Hepatocyte (in vitro differentiated cells): Measurements from ENCODE around the gene OGDH. TPM values are rescaled to one million over a fixed set of nuclear protein-coding genes. Genes with fewer than 3 reads are reported as not detected.

Experiments
- DNase-seq: peaks from one replicate; pipeline ENCODE4 v3.0.0-alpha.2; 2016; ENCODE audit warnings: low spot score
- H2AFZ ChIP-seq: fragments of 200-600 bp; sonication (generic); 2 replicates; pipeline ENCODE4 v1.6.0; 2016; ENCODE audit warnings: antibody characterized with exemption, mild to moderate bottlenecking
- H3K27ac ChIP-seq: fragments of 200-600 bp; sonication (generic); 2 replicates; pipeline ENCODE4 v1.5.1; 2016; ENCODE audit warnings: mild to moderate bottlenecking
- H3K27me3 ChIP-seq: fragments of 200-600 bp; sonication (generic); 2 replicates; pipeline ENCODE4 v1.6.1; 2016
- H3K36me3 ChIP-seq: fragments of 200-600 bp; sonication (generic); replicated peaks from 2 replicates; pipeline ENCODE4 v1.5.1; 2016; ENCODE audit warnings: low read depth; ENCODE audit not compliant: insufficient read depth
- H3K4me1 ChIP-seq: fragments of 200-600 bp; sonication (generic); 2 replicates; pipeline ENCODE4 v1.5.1; 2016; ENCODE audit warnings: mild to moderate bottlenecking, moderate library complexity; ENCODE audit not compliant: insufficient read depth
- H3K4me2 ChIP-seq: fragments of 200-600 bp; sonication (generic); 2 replicates; pipeline ENCODE4 v1.6.0; 2016
- H3K4me3 ChIP-seq: fragments of 200-600 bp; sonication (generic); 2 replicates; pipeline ENCODE4 v1.5.1; 2016; ENCODE audit warnings: mild to moderate bottlenecking
- H3K79me2 ChIP-seq: fragments of 200-600 bp; sonication (generic); 2 replicates; pipeline ENCODE4 v1.6.0; 2017; ENCODE audit warnings: mild to moderate bottlenecking
- H3K9me2 ChIP-seq: fragments of 200-600 bp; sonication (generic); replicated peaks from 2 replicates; pipeline ENCODE4 v1.6.0; 2017; ENCODE audit warnings: mild to moderate bottlenecking; ENCODE audit not compliant: insufficient read depth
- H3K9me3 ChIP-seq: fragments of 200-600 bp; sonication (generic); 2 replicates; pipeline ENCODE4 v1.5.1; 2016; ENCODE audit warnings: low read depth, mild to moderate bottlenecking
- H4K20me1 ChIP-seq: fragments of 200-600 bp; sonication (generic); 2 replicates; pipeline ENCODE4 v1.6.0; 2016; ENCODE audit warnings: mild to moderate bottlenecking; ENCODE audit not compliant: insufficient read depth, poor library complexity, severe bottlenecking
- CTCF ChIP-seq: fragments of 200-600 bp; sonication (generic); IDR thresholded peaks from 2 replicates; pipeline ENCODE4 v1.5.1; 2016; ENCODE audit warnings: antibody characterized with exemption, mild to moderate bottlenecking; ENCODE audit not compliant: poor library complexity
- EZH2 ChIP-seq: fragments of 200-600 bp; sonication (generic); IDR thresholded peaks from 2 replicates; pipeline ENCODE4 v1.6.1; 2016; ENCODE audit warnings: antibody characterized with exemption, mild to moderate bottlenecking, borderline replicate concordance
- EZH2phosphoT487 ChIP-seq: fragments of 200-600 bp; sonication (generic); IDR thresholded peaks from one replicate; pipeline ENCODE4 v1.6.1; 2018; ENCODE audit warnings: antibody characterized with exemption, mild to moderate bottlenecking, low read depth, moderate library complexity; ENCODE audit not compliant: unreplicated experiment, severe bottlenecking
- WGBS: methylation state at CpG from one replicate; pipeline ENCODE4 v1.1.6; 2016; ENCODE audit warnings: low lambda C conversion rate; ENCODE audit errors: missing lambda C conversion rate; 5-methylcytosine and 5-hydroxymethylcytosine counted together
- polyA plus RNA-seq: library from polyadenylated mRNA; unstranded; fragments of >200 nt; fragmentation: Nextera tagmentation; extraction: Ambion mirVana; gene quantifications from 2 replicates; pipeline ENCODE4 v1.2.1, GENCODE V29; 2016
- total RNA-seq: library from RNA; depleted of rRNA; stranded (reverse); fragments of >200 nt; gene quantifications from 2 replicates; pipeline ENCODE4 v1.2.3, GENCODE V29; 2014

Gene OGDH
- total and polyA plus RNA-seq, 2 experiments from 2014 or later = 40.8 to 65.3 TPM

- Histone ChIP-seq H3K36me3 (no peaks in the 10 kb centered on the region), H4K20me1 (no peaks in the 10 kb centered on the region), H3K4me2 (no peak overlapping the region), H3K4me3 (no peak overlapping the region), H3K9me3 (no peaks in the 10 kb centered on the region), H3K27me3 (no peaks in the 10 kb centered on the region), H2AFZ (no peak overlapping the region), H3K27ac (no peak overlapping the region), H3K4me1 (peaks cover 6% of the 10 kb centered on the region), H3K9me2 (no peaks in the 10 kb centered on the region), H3K79me2 (peaks cover 6% of the 10 kb centered on the region)
- TF ChIP-seq EZH2phosphoT487 (no peak), EZH2 (no peak), CTCF (no peak)
- WGBS = 75% methylated on average over 1 of the region's 1 CpG
- no peak for DNase-seq
These were observed 3.9 kb upstream of the OGDH start for GRCh38 chr7:44602576-44602910.

- H3K36me3 ChIP-seq = no peaks in the 10 kb centered on the region
- no peaks in the 10 kb centered on the region for H3K27me3 ChIP-seq
- no peak for DNase-seq
- no peak overlapping the region for H2AFZ ChIP-seq
- peaks cover 13% of the 10 kb centered on the region for H3K4me1 ChIP-seq
- no peaks in the 10 kb centered on the region for H4K20me1 ChIP-seq
- H3K4me2 ChIP-seq = no peak overlapping the region
- 72% methylated on average over 6 of the region's 6 CpGs for WGBS
- H3K27ac ChIP-seq = no peak overlapping the region
- H3K9me2 ChIP-seq = no peaks in the 10 kb centered on the region
- TF ChIP-seq CTCF = no peak
- TF ChIP-seq EZH2phosphoT487 = no peak
- no peak for TF ChIP-seq EZH2
- no peaks in the 10 kb centered on the region for H3K9me3 ChIP-seq
- H3K4me3 ChIP-seq = no peak overlapping the region
- H3K79me2 ChIP-seq = peaks cover 12% of the 10 kb centered on the region
These were observed 3.2 kb upstream of the OGDH start for GRCh38 chr7:44603193-44603592.

- Histone ChIP-seq H3K27ac (no peak overlapping the region), H3K9me2 (no peaks in the 10 kb centered on the region), H3K4me2 (no peak overlapping the region), H3K4me1 (peaks cover 13% of the 10 kb centered on the region), H3K36me3 (no peaks in the 10 kb centered on the region), H3K4me3 (no peak overlapping the region), H3K27me3 (no peaks in the 10 kb centered on the region), H3K9me3 (no peaks in the 10 kb centered on the region), H3K79me2 (peaks cover 29% of the 10 kb centered on the region), H4K20me1 (peaks cover 5% of the 10 kb centered on the region), H2AFZ (no peak overlapping the region)
- 95% methylated on average over 2 of the region's 2 CpGs for WGBS
- TF ChIP-seq CTCF (no peak), EZH2 (no peak), EZH2phosphoT487 (no peak)
- DNase-seq = no peak
These were observed 1.5 kb upstream of the OGDH start for GRCh38 chr7:44604941-44605340.
